HepG2 (cell line): ENCODE results near the gene VTN. TPM values are rescaled to one million over a fixed set of nuclear protein-coding genes. Genes with fewer than 3 reads are reported as not detected.
A peak's percentile ranks its signal among the peaks of the same experiment; 100 is the strongest.

Source experiments
- CREB1 ChIP-seq, 2 experiments: fragments of 450-650 bp in 1 of 2; IDR thresholded peaks; 2 replicates each; pipeline ENCODE4 v1.6.1; 2016 to 2017; ENCODE audit warnings: control low read depth in 1 of 2, mild to moderate bottlenecking in 1 of 2, missing compliant biosample characterization in 1 of 2, missing genetic modification characterization in 1 of 2
- EEA1 ChIP-seq: sonication (generic); formaldehyde crosslinking; IDR thresholded peaks from 2 replicates; pipeline ENCODE4 v1.5.1; 2020; ENCODE audit warnings: mild to moderate bottlenecking, missing genetic modification reagents, borderline replicate concordance
- MAZ ChIP-seq, 2 experiments: sonication (generic) in 1 of 2; formaldehyde crosslinking in 1 of 2; IDR thresholded peaks; 2 replicates each; pipeline versions ENCODE4 v1.5.0 to v1.6.1; 2012 to 2020; ENCODE audit warnings: low read depth in 2 of 2, mild to moderate bottlenecking in 2 of 2, borderline replicate concordance in 1 of 2, improper control_type of control experiment in 1 of 2, low read length in 1 of 2, missing genetic modification reagents in 1 of 2, moderate library complexity in 1 of 2
- MXD4 ChIP-seq: IDR thresholded peaks from 2 replicates; pipeline ENCODE4 v1.6.1; 2016; ENCODE audit warnings: mild to moderate bottlenecking, missing biosample characterization, missing genetic modification reagents
- NBN ChIP-seq: fragments of 450-650 bp; conservative IDR thresholded peaks from 2 replicates; pipeline ENCODE4 v1.6.1; 2017
- REST ChIP-seq, 2 experiments: IDR thresholded peaks; 2 replicates each; pipeline ENCODE4 v1.6.1; 2011 to 2012; ENCODE audit warnings: low read length in 2 of 2, borderline replicate concordance in 1 of 2, low read depth in 1 of 2, mild to moderate bottlenecking in 1 of 2, moderate library complexity in 1 of 2
- SP5 ChIP-seq: IDR thresholded peaks from 2 replicates; pipeline ENCODE4 v1.6.1; 2016; ENCODE audit warnings: low read depth, borderline replicate concordance
- TBX3 ChIP-seq: fragments of 450-650 bp; IDR thresholded peaks from 2 replicates; pipeline ENCODE4 v1.6.1; 2017; ENCODE audit warnings: antibody characterized with exemption, mild to moderate bottlenecking, inconsistent platforms, borderline replicate concordance
- TSC22D2 ChIP-seq: sonication (generic); formaldehyde crosslinking; IDR thresholded peaks from 2 replicates; pipeline ENCODE4 v1.5.1; 2020; ENCODE audit warnings: missing genetic modification reagents, mild to moderate bottlenecking, borderline replicate concordance
- YEATS2 ChIP-seq: sonication (generic); formaldehyde crosslinking; IDR thresholded peaks from 2 replicates; pipeline ENCODE4 v1.4.0; 2020; ENCODE audit warnings: missing genetic modification reagents, borderline replicate concordance
- ZFP90 ChIP-seq: sonication (generic); formaldehyde crosslinking; IDR thresholded peaks from 2 replicates; pipeline ENCODE4 v1.8.0; 2022; ENCODE audit warnings: missing genetic modification reagents, mild to moderate bottlenecking, inconsistent platforms, borderline replicate concordance
- ZFY ChIP-seq: sonication (generic); formaldehyde crosslinking; IDR thresholded peaks from 2 replicates; pipeline ENCODE4 v1.4.0; 2020; ENCODE audit warnings: missing genetic modification reagents
- ZKSCAN1 ChIP-seq: fragments of 150-350 bp; IDR thresholded peaks from 2 replicates; pipeline ENCODE4 v1.6.1; 2014; ENCODE audit warnings: low read length
- ZMYM2 ChIP-seq: sonication (generic); formaldehyde crosslinking; IDR thresholded peaks from 2 replicates; pipeline ENCODE4 v1.8.0; 2022; ENCODE audit warnings: mild to moderate bottlenecking, missing genetic modification reagents
- ZNF333 ChIP-seq: sonication (generic); formaldehyde crosslinking; IDR thresholded peaks from 2 replicates; pipeline ENCODE4 v1.4.0; 2020; ENCODE audit warnings: mild to moderate bottlenecking, missing genetic modification reagents, borderline replicate concordance
- ZNF75D ChIP-seq: sonication (generic); formaldehyde crosslinking; IDR thresholded peaks from 2 replicates; pipeline ENCODE4 v1.8.1; 2023; ENCODE audit warnings: missing genetic modification reagents, mild to moderate bottlenecking, borderline replicate concordance
- polyA plus RNA-seq, 8 experiments: library from polyadenylated mRNA; depleted of rRNA in 3 of 8; stranded (reverse) in 7 of 8; unstranded in 1 of 8; fragments of >200 nt; fragmentation: Illumina TruSeq in 4 of 8; extraction: Trizol in 4 of 8; gene quantifications; 2 replicates each; pipeline versions ENCODE4 v1.2.1 to v1.2.3, GENCODE V29; 2011 to 2016; ENCODE audit warnings: low read depth in 4 of 8, missing spikeins in 1 of 8, mixed read lengths in 1 of 8; ENCODE audit not compliant: insufficient read depth in 1 of 8
- total RNA-seq, 5 experiments: library from RNA; depleted of rRNA; stranded (reverse); fragments of >200 nt; fragmentation: Illumina TruSeq; extraction: Trizol; gene quantifications; 2 replicates each; pipeline ENCODE4 v1.2.3, GENCODE V29; 2016; ENCODE audit warnings: low read depth in 1 of 5
- TF ChIP-seq, protein P1 (sequence below): sonication (generic); formaldehyde crosslinking; IDR thresholded peaks from 2 replicates; pipeline ENCODE4 v1.4.0; 2020; ENCODE audit warnings: missing genetic modification reagents
- TF ChIP-seq, protein P2 (sequence below): sonication (generic); formaldehyde crosslinking; IDR thresholded peaks from 2 replicates; pipeline ENCODE4 v1.4.0; 2020; ENCODE audit warnings: mild to moderate bottlenecking, missing genetic modification reagents, borderline replicate concordance
- TF ChIP-seq, protein P3 (sequence below): IDR thresholded peaks from 2 replicates; pipeline ENCODE4 v1.6.1; 2016; ENCODE audit warnings: low read depth

VTN gene
- total and polyA plus RNA-seq, 2 of the 13 experiments (the other 11 are each of a cell fraction or from before 2014, with no cell fraction given) = 108 to 131 TPM

DNA sequence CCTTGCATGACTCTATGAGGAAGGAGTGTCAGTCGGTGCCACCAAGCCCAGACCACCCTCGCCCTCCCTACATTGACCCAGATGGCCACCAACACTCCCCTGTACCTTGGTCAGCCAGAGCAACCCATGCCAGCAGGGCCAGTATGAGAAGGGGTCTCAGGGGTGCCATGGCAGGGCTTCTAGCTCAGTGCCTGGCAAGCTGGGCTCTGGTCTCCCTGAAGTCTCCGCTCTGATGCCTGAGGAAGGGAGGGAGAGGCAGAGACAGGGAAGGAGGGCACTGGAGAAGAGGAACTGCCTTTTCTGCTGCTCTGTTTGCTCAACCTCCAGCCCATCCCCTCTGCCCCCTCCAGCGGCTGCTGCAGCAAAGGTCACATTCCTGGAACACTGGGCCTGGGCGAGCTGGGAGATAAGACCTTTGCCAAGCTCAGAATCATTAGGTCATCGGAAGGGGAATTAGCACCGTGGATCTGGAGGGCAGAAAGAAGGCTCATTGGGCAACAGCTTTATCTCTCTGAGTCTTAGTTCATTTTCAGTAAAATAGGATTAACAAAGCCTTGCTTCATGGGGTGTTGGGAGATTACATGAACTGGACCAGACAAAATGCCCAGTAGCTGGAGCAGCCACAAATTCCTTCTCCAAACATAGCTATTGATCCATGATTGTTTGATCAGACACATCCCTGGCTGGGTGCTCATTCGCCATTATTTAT is at the start of gene VTN (continued):
- TF ChIP-seq, protein P1, sequence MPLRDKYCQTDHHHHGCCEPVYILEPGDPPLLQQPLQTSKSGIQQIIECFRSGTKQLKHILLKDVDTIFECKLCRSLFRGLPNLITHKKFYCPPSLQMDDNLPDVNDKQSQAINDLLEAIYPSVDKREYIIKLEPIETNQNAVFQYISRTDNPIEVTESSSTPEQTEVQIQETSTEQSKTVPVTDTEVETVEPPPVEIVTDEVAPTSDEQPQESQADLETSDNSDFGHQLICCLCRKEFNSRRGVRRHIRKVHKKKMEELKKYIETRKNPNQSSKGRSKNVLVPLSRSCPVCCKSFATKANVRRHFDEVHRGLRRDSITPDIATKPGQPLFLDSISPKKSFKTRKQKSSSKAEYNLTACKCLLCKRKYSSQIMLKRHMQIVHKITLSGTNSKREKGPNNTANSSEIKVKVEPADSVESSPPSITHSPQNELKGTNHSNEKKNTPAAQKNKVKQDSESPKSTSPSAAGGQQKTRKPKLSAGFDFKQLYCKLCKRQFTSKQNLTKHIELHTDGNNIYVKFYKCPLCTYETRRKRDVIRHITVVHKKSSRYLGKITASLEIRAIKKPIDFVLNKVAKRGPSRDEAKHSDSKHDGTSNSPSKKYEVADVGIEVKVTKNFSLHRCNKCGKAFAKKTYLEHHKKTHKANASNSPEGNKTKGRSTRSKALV = peak; percentile 49; the same call in 1 of the 2 replicates
- TF ChIP-seq SP5 (peak; percentile 94), TSC22D2 (CRISPR knock-in tag) (no peak), ZNF75D (no peak), TBX3 (peak; percentile 87; the same call in 1 of the 2 replicates), CREB1 (IDR thresholded peaks at IDR 0.05) (no peak), CREB1 (CRISPR knock-in tag; IDR thresholded peaks at IDR 0.05) (peak; percentile 76), MXD4 (CRISPR knock-in tag) (no peak), ZKSCAN1 (no peak), REST (IDR thresholded peaks at IDR 0.05; ENCODE audit: borderline replicate concordance in 1 of 2, low read depth in 1 of 2, low read length in 2 of 2) (no peak; a peak in 1 of 4 replicates), ZFY (CRISPR knock-in tag) (peak; percentile 46; the same call in 1 of the 2 replicates), EEA1 (CRISPR knock-in tag) (no peak), YEATS2 (peak; percentile 38; the same call in 1 of the 2 replicates), MAZ (IDR thresholded peaks at IDR 0.05; ENCODE audit: borderline replicate concordance, low read depth, low read length) (peak; percentile 96), MAZ (CRISPR knock-in tag; IDR thresholded peaks at IDR 0.05; ENCODE audit: low read depth) (peak; percentile 86), NBN (no peak), ZMYM2 (CRISPR knock-in tag) (peak; percentile 88), ZNF333 (CRISPR knock-in tag) (peak; percentile 90; the same call in 1 of the 2 replicates), ZFP90 (CRISPR knock-in tag) (peak; percentile 90; the same call in 1 of the 2 replicates)
- TF ChIP-seq, protein P2, sequence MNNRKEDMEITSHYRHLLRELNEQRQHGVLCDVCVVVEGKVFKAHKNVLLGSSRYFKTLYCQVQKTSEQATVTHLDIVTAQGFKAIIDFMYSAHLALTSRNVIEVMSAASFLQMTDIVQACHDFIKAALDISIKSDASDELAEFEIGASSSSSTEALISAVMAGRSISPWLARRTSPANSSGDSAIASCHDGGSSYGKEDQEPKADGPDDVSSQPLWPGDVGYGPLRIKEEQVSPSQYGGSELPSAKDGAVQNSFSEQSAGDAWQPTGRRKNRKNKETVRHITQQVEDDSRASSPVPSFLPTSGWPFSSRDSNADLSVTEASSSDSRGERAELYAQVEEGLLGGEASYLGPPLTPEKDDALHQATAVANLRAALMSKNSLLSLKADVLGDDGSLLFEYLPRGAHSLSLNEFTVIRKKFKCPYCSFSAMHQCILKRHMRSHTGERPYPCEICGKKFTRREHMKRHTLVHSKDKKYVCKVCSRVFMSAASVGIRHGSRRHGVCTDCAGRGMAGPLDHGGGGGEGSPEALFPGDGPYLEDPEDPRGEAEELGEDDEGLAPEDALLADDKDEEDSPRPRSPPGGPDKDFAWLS (CRISPR knock-in tag) = no peak
- TF ChIP-seq, protein P3, sequence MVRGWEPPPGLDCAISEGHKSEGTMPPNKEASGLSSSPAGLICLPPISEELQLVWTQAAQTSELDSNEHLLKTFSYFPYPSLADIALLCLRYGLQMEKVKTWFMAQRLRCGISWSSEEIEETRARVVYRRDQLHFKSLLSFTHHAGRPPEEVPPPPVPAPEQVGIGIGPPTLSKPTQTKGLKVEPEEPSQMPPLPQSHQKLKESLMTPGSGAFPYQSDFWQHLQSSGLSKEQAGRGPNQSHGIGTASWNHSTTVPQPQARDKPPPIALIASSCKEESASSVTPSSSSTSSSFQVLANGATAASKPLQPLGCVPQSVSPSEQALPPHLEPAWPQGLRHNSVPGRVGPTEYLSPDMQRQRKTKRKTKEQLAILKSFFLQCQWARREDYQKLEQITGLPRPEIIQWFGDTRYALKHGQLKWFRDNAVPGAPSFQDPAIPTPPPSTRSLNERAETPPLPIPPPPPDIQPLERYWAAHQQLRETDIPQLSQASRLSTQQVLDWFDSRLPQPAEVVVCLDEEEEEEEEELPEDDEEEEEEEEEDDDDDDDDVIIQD (CRISPR knock-in tag) = peak; percentile 42; the same call in 1 of the 2 replicates
